Measurements from ENCODE around the gene ZNF638. TPM values are rescaled to one million over a fixed set of nuclear protein-coding genes. Genes with fewer than 3 reads are reported as not detected.
A peak's percentile ranks its signal among the peaks of the same experiment; 100 is the strongest.
"Not testable (repeated sequence)": the region's sequence is repeated elsewhere in the genome, so short reads cannot be mapped to it uniquely, and the experiment has no call there.

ZNF638 gene
- total RNA-seq, 1 donor from 2014 or later: 85.7 TPM

GRCh38 chr2:71393216-71393615 is 61.6 kb downstream of the ZNF638 start:
- DNase-seq (ENCODE audit: low read depth in 2 of 2): no peak

- DNase-seq (ENCODE audit: low read depth in 2 of 2): no peak
Measured at GRCh38 chr2:71395471-71395870, 63.9 kb downstream of the ZNF638 start.

DNA sequence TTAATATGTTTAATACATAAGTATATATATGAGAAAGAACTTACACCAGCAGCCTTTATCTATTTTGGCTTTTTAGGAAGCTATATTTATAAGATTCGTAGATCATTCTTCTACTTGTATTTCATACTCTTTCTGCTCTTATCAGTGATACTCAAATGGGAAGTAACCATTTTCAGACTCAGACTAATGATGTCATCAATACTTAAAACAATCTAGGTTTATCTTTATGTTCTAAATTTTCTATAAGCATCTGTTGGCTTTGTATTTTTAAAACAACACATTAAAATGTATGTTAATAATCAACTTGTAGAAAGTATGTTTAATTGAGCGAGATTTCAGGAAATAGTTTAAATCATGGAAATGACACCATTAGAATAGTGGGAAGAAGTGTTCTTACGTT is 70.8 kb downstream of the ZNF638 start:
- DNase-seq (ENCODE audit: low read depth in 2 of 2): no peak

DNA sequence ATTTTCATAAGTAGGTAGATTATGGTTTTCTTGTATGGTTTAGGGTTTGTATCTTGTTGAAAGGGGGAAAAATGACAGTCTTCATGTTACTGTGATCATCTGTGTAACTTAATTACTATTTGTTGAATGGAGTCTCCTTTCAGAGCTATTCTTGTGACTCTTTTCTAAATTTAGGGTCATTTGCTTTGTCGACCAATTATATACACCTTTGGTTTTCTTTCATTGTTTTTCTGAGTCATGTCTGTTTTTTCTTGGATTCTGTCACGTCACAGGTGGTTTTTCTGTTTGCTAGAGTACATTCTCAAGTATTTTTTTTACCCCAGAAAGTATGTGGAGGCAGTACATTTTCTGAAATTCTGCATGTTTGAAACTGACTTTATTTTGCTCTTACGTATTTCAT is 78.0 kb downstream of the ZNF638 start:
- no peak for DNase-seq (ENCODE audit: low read depth in 2 of 2)

- DNase-seq (ENCODE audit: low read depth in 2 of 2): peak in 1 of 2 donors; percentile 56
Measured at GRCh38 chr2:71410696-71411095, 79.1 kb downstream of the ZNF638 start.

DNA sequence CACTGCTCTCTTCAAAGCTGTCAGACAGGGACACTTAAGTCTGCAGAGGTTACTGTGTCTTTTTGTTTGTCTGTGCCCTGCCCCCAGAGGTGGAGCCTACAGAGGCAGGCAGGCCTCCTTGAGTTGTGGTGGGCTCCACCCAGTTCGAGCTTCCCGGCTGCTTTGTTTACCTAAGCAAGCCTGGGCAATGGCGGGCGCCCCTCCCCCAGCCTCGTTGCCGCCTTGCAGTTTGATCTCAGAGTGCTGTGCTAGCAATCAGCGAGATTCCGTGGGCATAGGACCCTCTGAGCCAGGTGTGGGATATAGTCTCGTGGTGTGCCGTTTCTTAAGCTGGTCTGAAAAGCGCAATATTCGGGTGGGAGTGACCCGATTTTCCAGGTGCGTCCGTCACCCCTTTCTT is 85.3 kb downstream of the ZNF638 start:
- not testable (repeated sequence) for DNase-seq (ENCODE audit: low read depth in 2 of 2)

DNA sequence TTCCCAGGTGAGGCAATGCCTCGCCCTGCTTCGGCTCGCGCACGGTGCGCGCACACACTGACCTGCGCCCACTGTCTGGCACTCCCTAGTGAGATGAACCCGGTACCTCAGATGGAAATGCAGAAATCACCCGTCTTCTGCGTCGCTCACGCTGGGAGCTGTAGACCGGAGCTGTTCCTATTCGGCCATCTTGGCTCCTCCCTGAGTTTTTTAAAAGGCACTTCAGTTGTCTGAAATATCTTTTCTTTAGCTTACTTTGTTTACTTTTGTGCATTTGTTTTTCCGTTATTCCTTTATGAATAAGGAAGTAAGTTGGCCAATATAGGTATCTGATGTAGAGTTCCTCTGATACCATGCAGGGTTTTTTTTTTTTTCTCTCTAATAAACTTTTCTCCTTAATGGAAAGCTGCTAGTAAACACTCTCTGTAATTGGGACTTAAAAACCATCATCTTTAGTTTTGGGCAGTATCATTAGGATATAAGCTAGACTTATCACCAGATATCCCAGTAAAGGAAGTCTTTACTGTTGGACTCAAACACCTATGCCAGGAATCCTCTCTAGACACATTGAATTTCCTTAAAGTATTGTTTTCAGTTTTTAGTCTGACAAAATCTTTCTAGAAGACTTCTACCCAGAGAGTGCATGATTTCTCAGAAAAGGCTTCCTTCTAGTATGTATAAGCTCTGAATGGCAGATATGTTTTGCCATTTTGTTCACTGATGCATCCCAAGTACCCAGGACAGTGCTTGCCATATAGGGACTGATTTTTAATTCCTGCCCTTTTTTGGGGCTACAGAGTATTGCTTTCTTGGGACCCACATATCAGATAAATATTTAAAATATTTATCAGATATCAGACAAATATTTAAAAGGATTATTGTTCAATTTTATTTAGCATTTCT is 86.0 kb downstream of the ZNF638 start:
- no peak for DNase-seq (ENCODE audit: low read depth in 2 of 2)

DNA sequence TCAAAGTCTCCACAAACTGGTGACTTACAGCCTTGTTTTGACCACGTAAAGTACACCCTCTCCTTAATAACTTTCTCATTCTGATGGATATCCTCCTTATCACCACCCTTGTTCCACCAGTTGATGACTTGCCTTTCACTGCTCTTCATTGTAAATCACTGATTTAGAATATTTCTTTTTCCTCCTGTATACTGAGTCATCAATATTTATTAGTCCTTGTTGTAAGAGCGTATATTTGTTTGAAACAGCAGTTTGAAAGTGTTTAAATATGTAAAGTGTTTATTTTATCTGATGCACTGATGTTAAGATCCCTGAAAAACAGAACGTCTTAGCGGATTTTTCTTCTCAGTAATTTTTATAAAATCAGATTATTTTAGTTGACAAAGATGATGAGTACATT is 87.6 kb downstream of the ZNF638 start:
- DNase-seq (ENCODE audit: low read depth in 2 of 2): no peak

GRCh38 chr2:71419976-71420375 is 88.4 kb downstream of the ZNF638 start:
- peak; percentile 2 to 7 for DNase-seq (ENCODE audit: low read depth in 2 of 2)

GRCh38 chr2:71422786-71423185 is 91.2 kb downstream of the ZNF638 start:
- peak in 1 of 2 donors; percentile 21 for DNase-seq (ENCODE audit: low read depth in 2 of 2)

DNA sequence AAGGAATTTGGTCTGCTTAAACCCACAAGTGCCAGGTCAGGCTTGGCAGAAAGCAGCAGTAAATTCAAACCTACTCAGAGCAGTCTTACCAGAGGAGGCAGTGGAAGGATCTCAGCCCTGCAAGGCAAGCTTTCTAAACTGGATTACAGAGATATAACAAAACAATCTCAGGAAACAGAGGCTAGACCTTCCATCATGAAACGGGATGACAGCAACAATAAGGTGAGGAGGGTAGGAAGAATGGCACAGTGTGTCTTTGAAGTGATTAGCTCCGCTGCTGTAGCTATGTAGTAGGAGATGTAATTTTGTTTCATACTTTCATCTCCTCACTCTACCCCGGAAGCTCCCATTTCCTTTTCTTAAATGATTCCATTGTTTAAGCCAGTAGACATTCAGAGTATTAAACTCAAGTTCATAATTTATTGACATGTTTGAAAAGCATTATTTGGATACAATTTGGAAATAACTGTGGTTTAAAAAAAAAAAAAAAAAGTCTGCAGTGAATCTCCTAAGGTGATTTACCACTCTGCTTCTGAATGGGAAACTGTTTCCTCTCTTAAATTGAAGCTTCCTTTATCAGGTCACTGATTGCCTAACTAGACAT is 92.3 kb downstream of the ZNF638 start:
- peak; percentile 29 to 85 for DNase-seq (ENCODE audit: low read depth in 2 of 2)

DNA sequence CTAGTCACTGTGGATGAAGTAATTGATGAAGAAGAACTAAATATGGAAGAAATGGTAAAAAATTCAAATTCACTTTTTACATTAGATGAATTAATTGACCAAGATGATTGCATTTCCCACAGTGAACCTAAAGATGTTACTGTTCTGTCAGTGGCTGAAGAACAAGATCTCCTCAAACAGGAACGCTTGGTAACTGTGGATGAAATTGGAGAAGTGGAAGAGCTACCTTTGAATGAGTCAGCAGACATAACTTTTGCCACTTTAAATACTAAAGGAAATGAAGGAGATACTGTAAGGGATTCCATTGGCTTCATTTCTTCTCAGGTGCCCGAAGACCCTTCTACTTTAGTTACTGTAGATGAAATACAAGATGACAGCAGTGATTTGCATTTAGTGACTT is 95.1 kb downstream of the ZNF638 start:
- DNase-seq (ENCODE audit: low read depth in 2 of 2): no peak

- DNase-seq (ENCODE audit: low read depth in 2 of 2): no peak
Measured at GRCh38 chr2:71428472-71429383, 97.1 kb downstream of the ZNF638 start.

DNA sequence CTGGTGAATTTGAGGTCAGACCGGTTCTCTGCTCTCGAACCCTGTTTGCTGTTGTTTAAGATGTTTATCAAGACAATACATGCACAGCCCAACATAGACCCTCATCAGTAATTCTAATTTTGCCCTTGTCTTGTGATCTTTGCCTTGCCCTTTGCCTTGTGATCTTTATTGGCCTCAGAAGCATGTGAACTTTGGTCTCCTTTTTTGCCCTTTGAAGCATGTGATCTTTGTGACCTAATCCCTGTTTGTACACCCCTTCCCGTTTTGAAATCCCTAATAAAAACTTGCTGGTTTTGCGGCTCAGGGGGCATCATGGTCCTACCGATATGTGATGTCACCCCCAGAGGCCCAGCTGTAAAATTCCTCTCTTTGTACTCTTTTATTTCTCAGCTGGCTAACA is 113.6 kb downstream of the ZNF638 start:
- DNase-seq (ENCODE audit: low read depth in 2 of 2): not testable (repeated sequence)

DNA sequence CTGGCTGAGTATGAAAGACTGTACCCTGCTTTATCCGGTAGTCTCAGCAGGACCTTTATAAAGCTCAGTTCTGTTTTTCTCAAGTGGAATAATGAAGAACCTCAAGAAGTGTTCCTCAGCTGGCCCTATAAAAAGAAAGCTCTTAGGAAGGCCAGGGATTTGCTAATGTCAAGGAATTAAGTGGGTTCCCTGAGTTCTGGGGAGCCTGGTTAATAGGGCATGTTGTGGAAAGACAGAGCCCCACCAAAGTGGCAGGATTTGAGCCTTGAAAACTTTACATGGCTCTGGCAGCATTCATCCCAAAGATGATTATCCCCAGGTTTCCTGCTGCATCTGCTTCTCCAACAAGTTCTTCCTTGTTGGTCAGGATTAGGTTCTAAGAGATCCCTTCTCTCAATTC is 114.9 kb downstream of the ZNF638 start:
- no peak for DNase-seq (ENCODE audit: low read depth in 2 of 2)

- DNase-seq (ENCODE audit: low read depth in 2 of 2): no peak
Measured at GRCh38 chr2:71449343-71449742, 117.8 kb downstream of the ZNF638 start.

GRCh38 chr2:71451705-71452104 is 120.1 kb downstream of the ZNF638 start:
- no peak for DNase-seq (ENCODE audit: low read depth in 2 of 2)

GRCh38 chr2:71452565-71452964 is 121.0 kb downstream of the ZNF638 start:
- peak; percentile 57 to 75 for DNase-seq (ENCODE audit: low read depth in 2 of 2)

GRCh38 chr2:71453404-71454220 is 122.0 kb downstream of the ZNF638 start, which contains the start of gene DYSF:
TSS of gene DYSF (plus strand) at chr2:71453561.
- DNase-seq (ENCODE audit: low read depth in 2 of 2): peak; percentile 39 to 48

DNA sequence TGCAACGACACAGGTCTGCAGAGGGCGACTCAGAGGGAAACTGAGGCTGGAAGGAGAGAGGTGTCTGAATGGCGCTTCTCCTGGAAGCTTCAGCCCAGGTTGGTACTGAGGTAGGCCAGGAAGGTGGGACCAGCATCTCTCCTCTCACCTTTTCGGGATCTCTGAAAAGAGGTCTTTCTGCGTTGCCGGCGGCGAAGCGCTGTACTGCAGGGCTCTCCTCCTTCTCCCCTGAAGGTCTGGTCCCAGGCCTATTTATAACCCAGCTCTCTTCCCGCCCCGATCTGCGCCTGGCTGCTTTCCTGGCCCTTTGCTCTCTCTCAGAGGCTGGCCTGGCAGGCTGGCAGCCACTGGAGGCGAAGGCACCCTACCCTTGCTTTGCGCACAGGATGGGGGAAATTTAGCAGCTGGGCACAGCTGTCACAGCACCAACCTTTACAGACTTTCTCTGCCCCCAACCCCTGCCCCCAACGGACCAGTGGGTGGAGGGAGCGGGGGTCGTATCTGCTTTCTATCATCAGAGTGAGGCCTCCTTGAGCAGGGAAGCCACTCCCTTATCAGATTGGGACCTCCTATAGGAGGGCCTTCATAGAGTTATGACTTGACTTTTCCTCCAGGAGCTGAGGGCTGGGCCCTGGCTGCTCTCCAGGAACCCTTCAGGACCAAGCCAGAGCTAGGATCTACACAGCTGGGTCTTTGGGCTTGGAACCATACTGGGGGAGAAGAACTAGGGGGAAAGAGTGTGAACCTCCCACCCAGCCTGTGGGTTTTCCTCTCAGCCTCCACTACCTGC is 122.8 kb downstream of the ZNF638 start:
- DNase-seq (ENCODE audit: low read depth in 2 of 2): peak in 1 of 2 donors; percentile 32
